C4-2B (cell line): ENCODE results near the gene DUSP9.

Experiments used
- ZFX ChIP-seq: fragments of 450-650 bp; IDR thresholded peaks from 2 replicates; pipeline ENCODE4 v1.6.1; 2017
- TF ChIP-seq, protein P1 (sequence below): fragments of 450-650 bp; conservative IDR thresholded peaks from 2 replicates; pipeline ENCODE4 v1.5.1; 2017; ENCODE audit warnings: mild to moderate bottlenecking

DNA sequence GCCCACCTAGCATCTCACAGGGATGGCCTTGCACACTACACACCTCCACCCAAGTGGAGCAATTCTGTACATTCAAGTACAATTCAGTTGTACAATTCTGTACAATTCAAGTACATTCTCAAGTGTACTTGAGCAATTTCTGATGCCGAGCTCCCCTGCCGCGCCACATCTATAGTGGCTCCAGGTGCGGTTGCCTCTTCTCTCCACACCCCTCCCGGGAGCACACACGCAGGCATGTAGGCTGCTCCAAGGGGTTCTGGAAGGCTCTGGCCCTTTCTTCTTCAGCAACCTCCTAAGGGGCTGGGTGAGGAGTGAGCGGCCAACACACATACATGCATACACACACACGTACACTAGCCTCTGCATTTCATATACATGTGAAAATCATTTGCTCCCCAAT, 18.9 kb upstream of the DUSP9 start:
- TF ChIP-seq, protein P1, sequence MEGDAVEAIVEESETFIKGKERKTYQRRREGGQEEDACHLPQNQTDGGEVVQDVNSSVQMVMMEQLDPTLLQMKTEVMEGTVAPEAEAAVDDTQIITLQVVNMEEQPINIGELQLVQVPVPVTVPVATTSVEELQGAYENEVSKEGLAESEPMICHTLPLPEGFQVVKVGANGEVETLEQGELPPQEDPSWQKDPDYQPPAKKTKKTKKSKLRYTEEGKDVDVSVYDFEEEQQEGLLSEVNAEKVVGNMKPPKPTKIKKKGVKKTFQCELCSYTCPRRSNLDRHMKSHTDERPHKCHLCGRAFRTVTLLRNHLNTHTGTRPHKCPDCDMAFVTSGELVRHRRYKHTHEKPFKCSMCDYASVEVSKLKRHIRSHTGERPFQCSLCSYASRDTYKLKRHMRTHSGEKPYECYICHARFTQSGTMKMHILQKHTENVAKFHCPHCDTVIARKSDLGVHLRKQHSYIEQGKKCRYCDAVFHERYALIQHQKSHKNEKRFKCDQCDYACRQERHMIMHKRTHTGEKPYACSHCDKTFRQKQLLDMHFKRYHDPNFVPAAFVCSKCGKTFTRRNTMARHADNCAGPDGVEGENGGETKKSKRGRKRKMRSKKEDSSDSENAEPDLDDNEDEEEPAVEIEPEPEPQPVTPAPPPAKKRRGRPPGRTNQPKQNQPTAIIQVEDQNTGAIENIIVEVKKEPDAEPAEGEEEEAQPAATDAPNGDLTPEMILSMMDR: no peak
- TF ChIP-seq ZFX: no peak
